Stimulated activated naive CD8-positive, alpha-beta T cell treated with anti-CD3 and anti-CD28 coated beads, Interleukin-15, Interleukin-2, amounts not matched to agents 100 ng/mL and 50 ng/mL, for 24 hours (primary cell): ENCODE data around the gene SLC39A8.
A peak's percentile ranks its signal among the peaks of the same experiment; 100 is the strongest.
"Not testable (repeated sequence)": the region's sequence is repeated elsewhere in the genome, so short reads cannot be mapped to it uniquely, and the experiment has no call there.

Experiments used
- H3K27ac Mint-ChIP-seq: one replicate; pipeline ENCODE4 v1.8.0; 2021; ENCODE audit warnings: mild to moderate bottlenecking, mixed read lengths
- H3K27me3 Mint-ChIP-seq: one replicate; pipeline ENCODE4 v1.8.0; 2021; ENCODE audit warnings: mixed read lengths
- H3K36me3 Mint-ChIP-seq: one replicate; pipeline ENCODE4 v1.8.0; 2021; ENCODE audit warnings: low read depth, mixed read lengths
- H3K4me1 Mint-ChIP-seq: one replicate; pipeline ENCODE4 v1.8.0; 2021; ENCODE audit warnings: low read depth, mixed read lengths
- H3K4me3 Mint-ChIP-seq: one replicate; pipeline ENCODE4 v1.8.0; 2021; ENCODE audit warnings: mild to moderate bottlenecking, mixed read lengths
- H3K9me3 Mint-ChIP-seq: one replicate; pipeline ENCODE4 v1.8.0; 2021; ENCODE audit warnings: mixed read lengths

The SLC39A8 gene

DNA sequence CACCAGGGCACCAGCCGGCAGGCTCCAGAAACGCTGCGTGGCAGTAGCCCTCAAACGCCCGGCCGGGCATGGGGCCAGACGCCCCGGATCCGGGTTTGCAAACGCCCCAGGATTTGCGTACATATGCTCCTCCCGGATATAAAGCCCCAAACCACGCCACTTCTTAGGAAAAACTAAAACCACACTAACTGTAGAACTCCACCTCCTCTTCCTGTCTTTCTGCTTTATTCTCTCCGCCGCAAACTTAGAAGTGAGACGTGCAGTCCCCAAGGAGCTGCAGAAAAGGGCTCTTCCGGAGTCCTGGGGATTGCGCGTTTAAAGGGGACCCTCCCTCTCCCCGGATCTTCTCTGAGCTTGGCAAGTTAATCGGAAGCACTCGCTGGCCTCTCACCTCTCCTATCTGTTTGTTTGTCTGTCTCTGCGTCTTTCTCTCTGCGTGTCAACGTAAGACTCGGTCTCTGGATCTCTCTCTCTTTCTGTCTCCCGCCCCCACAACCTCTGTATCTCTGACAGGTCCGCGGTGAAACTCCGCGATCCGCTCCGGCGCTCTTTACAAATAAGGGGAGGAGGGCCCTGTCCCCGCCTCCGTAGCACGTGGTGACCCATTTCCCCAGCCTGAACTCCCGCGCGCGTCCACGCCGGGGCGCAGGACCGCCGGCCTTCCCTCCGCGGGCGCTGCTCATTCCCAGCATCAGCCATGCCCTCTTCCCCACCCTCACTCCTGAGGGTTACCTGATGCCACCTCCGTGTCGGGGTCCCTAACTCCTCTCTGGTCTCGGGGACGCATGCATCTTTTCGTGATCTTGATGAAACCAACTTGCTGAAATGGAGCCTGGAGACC, at the start of gene SLC39A8:
Gene SLC39A8 (minus strand): TSS at position 529 of the 841 bp plus-strand sequence. CDS start 820 bp downstream, outside the sequence.
- Mint-ChIP-seq H3K27me3 (no peaks in the 10 kb centered on the region), H3K4me3 (peak within 1 kb of the TSS; percentile 89), H3K4me1 (peaks cover 56% of the 10 kb centered on the region), H3K9me3 (no peaks in the 10 kb centered on the region), H3K27ac (peak within 1 kb of the TSS; percentile 99), H3K36me3 (peaks cover 21% of the 10 kb centered on the region)

DNA sequence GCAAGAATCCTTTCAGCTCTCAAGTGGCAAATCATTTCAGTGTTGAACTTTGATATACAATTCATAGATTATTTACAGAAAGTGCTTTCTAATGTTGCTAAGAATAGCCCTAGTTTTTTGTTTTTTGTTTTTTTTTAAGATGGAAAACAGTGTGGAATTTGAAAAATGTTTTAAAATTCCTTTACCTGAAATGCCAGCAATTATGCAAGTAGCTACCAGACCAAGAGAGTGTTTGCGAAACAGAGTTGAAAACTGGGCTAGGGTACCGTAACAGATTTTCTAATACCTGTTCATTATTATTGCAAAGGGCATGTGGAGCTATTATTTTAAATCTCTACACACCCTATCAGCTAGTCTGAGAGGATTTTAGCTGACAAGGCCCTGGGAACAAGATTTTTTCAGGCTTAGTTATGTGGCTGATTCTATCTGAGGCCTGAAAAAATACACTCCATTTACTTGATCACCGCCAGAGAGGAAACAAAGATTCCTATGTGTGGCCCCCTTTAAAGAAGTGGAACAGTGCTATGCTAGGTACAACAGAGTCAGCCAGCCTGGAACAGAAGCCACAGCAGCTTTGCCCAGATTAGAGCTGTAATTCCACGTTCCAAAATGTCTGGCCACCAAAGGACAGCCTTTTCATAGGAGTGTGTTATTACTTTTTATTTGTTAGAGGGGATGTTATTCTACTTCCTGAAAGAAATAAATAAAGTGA, 46.9 kb upstream of the SLC39A8 start:
- Mint-ChIP-seq H3K4me1 (peaks cover 30% of the 10 kb centered on the region), H3K27ac (no peak overlapping the region), H3K27me3 (peaks cover 5% of the 10 kb centered on the region), H3K36me3 (no peaks in the 10 kb centered on the region), H3K9me3 (peaks cover 4% of the 10 kb centered on the region), H3K4me3 (no peak overlapping the region)

DNA sequence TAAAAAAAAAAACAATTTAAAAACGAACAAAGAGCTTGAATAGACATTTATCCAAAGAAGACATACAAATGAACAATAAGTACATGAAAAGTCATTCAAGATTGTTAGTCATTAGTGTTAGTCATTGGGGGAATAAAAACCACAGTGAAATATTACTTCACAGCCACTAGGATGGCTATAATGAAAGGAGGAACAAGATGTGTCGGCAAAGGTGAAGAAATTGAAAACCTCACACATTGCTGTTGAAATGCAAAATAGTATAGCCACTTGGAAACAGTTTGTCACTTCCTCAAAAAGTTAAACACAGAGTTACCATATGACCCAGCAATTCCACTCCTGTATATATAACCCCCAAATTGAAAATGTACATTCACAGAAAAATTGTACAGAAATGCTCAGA, 45.2 kb upstream of the SLC39A8 start:
- H3K9me3 Mint-ChIP-seq = peaks cover 4% of the 10 kb centered on the region
- H3K36me3 Mint-ChIP-seq = no peaks in the 10 kb centered on the region
- peaks cover 30% of the 10 kb centered on the region for H3K4me1 Mint-ChIP-seq
- H3K4me3 Mint-ChIP-seq = peak overlapping the region; percentile 27
- H3K27me3 Mint-ChIP-seq = peaks cover 14% of the 10 kb centered on the region
- peak overlapping the region; percentile 73 for H3K27ac Mint-ChIP-seq

DNA sequence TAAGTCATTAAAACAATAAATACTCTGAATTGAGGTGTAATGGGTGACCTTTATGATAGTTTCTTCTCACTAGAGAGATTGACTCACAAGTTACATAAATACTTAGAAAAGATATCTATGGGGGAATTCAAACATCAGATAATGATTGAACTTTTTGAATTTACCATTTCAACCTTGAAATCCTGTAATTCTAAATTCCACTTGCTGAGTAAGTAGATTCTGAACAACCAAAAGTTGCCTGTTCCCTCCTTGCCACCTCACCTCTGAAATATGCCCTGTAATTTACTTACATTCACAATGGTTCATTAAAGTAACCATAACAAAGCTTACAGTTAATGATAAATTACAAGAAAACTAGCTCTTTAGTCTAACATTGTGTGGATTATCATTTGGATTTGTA, 43.3 kb upstream of the SLC39A8 start:
- Mint-ChIP-seq H3K9me3 (no peaks in the 10 kb centered on the region), H3K27ac (no peak overlapping the region), H3K36me3 (no peaks in the 10 kb centered on the region), H3K4me1 (peaks cover 30% of the 10 kb centered on the region), H3K4me3 (no peak overlapping the region), H3K27me3 (peaks cover 21% of the 10 kb centered on the region)

DNA sequence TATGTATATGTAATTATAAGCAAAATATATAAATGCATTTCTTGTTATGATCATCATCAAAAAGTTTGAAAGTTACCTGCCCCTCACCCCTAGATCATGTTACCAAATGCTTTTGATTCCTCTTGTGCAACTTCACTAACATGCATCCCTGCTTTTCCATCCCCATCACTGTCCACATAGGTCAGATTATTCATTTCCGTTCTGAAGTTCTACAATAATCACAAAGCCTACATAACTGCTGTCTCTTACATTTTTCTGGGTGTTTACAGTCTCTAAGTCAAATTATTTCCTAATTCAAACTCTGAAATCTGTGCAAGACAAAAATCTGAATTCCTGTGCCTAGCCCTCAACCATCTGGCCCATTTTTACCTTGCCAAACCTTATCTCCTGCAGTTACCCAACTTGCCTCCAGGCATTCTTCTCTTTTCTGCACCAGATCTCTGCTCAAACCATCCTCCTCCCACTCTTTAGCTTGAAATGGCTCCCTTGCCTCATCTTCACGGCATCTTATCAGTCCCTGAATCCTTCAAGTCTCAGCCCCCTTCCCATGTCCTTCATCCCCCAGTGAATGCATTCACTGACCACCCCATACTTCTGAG, 42.4 kb upstream of the SLC39A8 start:
- Mint-ChIP-seq H3K27me3 (peaks cover 21% of the 10 kb centered on the region), H3K4me3 (no peak overlapping the region), H3K36me3 (no peaks in the 10 kb centered on the region), H3K27ac (no peak overlapping the region), H3K9me3 (no peaks in the 10 kb centered on the region), H3K4me1 (peaks cover 30% of the 10 kb centered on the region)

DNA sequence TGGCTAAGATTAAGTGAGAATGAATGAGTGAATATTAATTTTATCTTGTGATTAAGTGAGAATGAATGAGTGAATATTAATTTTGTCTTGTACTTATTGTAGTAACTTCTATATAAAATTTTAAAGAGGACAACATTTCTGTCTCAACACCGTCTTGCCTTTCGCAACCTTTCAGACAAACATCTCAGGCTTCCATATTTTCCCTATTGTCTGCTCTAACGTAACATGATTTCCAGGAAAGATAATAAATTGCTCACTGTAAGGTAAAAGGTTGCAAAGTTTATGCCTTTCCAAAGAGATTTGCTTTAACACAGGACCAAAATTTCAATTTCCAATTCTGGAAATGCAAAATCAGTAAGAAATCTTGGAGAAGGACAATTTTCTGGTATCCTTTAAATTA, 41.7 kb upstream of the SLC39A8 start:
- Mint-ChIP-seq H3K27me3 (peaks cover 21% of the 10 kb centered on the region), H3K27ac (no peak overlapping the region)

DNA sequence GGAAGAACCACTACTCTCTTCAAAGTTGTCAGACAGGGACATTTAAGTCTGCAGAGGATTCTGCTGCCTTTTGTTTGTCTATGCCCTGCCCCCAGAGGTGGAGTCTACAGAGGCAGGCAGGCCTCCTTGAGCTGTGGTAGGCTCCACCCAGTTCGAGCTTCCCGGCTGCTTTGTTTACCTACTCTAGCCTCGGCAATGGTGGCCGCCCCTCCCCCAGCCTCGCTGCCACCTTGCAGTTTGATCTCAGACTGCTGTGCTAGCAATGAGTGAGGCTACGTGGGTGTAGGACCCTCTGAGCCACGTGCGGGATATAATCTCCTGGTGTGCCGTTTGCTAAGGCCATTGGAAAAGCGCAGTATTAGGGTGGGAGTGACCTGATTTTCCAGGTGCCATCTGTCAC, 35.0 kb upstream of the SLC39A8 start:
- not testable (repeated sequence) for H3K4me3 Mint-ChIP-seq, H3K36me3 Mint-ChIP-seq, H3K4me1 Mint-ChIP-seq, H3K9me3 Mint-ChIP-seq, H3K27ac Mint-ChIP-seq
- H3K27me3 Mint-ChIP-seq = peaks cover 22% of the 10 kb centered on the region

More for the DNA sequence above, 41.7 kb upstream of the SLC39A8 start:
- H3K4me1 Mint-ChIP-seq = peaks cover 30% of the 10 kb centered on the region
- no peaks in the 10 kb centered on the region for H3K9me3 Mint-ChIP-seq
- H3K4me3 Mint-ChIP-seq = no peak overlapping the region
- H3K36me3 Mint-ChIP-seq = no peaks in the 10 kb centered on the region

DNA sequence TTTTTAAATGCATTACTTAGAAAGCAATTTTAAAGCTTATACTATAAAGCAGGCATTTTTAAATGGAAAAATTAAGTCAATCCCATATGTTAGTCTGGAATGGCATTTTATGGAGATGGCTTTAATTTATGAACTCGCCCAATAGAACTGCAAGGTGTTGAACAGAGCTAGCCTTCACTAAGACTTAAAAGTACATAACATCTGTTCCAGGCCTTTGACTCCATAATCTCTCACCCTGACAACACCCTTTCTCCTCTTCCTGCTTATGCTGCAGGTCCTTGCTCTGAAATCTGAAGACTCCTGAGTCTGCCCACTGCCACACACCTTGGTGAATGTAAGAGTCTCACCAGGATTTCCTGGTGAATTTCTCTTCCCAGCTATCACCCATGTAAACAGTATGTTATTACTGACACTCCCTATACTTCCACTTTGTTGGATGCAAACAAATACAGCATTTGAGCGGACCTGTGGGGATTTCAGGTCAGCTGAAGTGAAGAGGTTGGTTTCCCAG, 17.7 kb upstream of the SLC39A8 start:
- no peak overlapping the region for H3K4me3 Mint-ChIP-seq
- no peaks in the 10 kb centered on the region for H3K27me3 Mint-ChIP-seq
- H3K36me3 Mint-ChIP-seq = no peaks in the 10 kb centered on the region
- no peak overlapping the region for H3K27ac Mint-ChIP-seq
- no peaks in the 10 kb centered on the region for H3K9me3 Mint-ChIP-seq
- H3K4me1 Mint-ChIP-seq = no peaks in the 10 kb centered on the region

DNA sequence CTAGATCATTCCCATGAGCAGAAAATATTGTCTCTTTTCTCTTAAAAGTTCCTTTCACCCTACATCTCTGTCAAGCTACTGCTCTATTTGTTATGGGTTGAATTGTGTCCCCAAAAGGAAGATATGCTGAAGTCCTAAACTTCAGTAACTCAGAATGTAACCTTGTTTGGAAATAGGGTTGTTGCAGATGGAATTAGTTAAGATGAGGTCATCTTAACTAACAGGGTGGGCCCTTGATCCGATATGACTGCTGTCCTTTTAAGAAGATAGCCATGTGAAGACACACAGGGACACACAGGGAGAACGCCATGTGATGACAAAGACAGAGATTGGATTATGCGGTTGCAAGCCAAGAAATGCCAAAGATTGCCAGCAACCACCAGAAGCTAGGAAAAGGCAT, 12.8 kb upstream of the SLC39A8 start:
- Mint-ChIP-seq H3K27me3 (no peaks in the 10 kb centered on the region), H3K4me1 (no peaks in the 10 kb centered on the region), H3K27ac (no peak overlapping the region), H3K9me3 (no peaks in the 10 kb centered on the region), H3K4me3 (no peak overlapping the region), H3K36me3 (no peaks in the 10 kb centered on the region)

DNA sequence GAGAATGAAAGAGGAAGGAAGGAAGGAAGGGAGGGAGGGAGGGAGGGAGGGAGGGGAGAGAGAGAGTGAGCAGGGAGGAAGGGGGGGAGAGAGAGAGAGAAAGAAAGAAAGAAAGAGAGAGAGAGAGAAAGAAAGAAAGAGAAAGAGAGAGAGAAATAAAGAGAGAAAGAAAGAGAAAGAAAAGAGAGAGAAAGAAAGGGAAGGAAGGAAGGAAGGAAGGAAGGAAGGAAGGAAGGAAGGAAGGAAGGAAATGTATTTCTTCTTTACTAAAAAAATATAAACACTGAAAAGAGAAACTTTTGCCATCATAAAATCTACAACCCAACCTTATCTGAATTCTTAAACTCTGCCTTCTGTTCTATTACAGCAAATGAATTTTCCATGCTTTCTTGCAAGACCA, 12.4 kb upstream of the SLC39A8 start:
- H3K36me3 Mint-ChIP-seq, H3K4me1 Mint-ChIP-seq, H3K4me3 Mint-ChIP-seq, H3K27me3 Mint-ChIP-seq, H3K27ac Mint-ChIP-seq, H3K9me3 Mint-ChIP-seq: not testable (repeated sequence)

DNA sequence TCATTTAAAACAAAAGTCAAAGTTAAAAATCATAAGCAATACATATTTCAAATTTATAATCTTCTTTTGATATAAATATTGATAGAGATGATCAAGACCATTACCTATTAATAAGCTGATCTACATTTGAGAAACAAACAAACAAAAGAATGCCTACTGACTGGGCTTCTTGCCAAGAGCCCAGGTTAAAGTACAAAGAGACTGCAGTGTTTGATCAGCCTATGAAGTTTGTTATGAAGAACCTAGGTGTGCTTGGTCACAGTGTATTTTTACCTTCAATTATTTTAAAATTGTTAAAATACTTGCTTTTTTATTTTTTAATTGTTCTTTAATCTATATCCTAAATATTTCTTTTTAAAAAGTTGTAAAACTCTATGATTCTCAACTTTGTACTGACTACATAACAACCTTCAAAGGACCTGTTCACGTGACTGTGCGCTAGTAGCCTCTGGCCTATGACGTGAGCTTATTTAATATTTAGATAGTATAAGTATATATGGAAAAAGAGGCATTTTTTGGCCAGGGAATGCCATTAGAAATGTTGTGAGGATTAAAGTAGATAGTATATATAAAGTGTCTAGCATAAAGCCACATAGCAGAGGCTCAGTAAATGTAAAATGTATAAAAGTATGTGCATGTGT, 11.4 kb upstream of the SLC39A8 start:
- H3K36me3 Mint-ChIP-seq = no peaks in the 10 kb centered on the region
- H3K4me3 Mint-ChIP-seq = no peak overlapping the region
- H3K4me1 Mint-ChIP-seq = no peaks in the 10 kb centered on the region
- no peaks in the 10 kb centered on the region for H3K9me3 Mint-ChIP-seq
- no peaks in the 10 kb centered on the region for H3K27me3 Mint-ChIP-seq
- H3K27ac Mint-ChIP-seq = no peak overlapping the region

DNA sequence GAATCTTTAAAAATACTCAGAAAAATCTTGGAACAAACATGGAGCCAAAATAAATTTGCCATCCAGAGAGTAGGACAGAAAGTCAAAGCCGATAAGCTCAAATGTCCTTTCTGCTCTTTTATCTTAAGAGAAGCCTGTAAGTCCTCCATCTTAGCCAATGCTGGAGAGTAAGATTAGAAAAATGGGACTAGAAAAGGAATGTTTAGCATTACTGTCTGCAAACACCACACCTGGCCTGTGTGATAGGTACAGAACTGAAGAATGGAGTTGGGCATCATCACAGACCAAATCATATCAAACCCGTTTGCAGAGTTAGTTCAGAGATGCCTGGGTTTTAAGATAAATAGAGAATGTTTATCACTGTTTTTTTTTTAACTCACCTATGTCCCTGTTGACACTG, 10.5 kb upstream of the SLC39A8 start:
- Mint-ChIP-seq H3K4me3 (no peak overlapping the region), H3K9me3 (no peaks in the 10 kb centered on the region), H3K27ac (no peak overlapping the region), H3K27me3 (no peaks in the 10 kb centered on the region), H3K36me3 (no peaks in the 10 kb centered on the region), H3K4me1 (no peaks in the 10 kb centered on the region)

DNA sequence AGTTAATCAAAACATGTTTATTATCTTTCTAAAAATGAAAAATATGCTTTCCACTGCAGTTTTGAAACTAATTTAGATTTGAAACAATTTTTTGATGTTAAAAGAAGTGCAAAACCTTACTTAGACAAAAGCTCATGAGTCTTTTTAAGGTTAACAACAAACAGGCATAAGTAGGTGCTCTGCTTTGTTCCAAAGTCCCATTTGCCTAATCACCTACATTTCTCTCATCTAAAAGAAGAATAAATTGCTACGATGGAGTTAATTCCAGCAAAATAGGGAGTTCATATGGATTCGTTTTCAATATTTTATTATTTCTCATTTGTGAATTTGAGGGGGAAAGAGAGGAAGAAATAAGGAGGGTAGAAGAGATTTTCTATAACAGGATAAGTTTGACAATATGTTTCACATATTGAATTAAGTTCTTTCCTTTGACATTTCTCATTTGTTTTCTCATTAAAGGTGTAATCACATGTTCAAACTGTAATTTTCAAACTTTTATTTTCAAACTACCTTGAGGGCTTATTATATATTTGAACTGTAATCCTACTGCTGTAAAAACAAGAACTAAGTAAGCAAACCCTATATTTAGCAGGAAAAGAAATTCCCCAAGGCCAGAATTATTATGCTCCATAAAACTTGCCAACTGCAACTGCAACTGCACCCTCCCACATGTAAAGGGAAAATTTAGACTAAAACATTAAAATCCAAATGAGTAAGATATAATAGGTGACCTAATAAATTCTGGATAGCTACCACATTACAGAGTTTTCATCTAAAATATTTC, 9.6 kb upstream of the SLC39A8 start:
- Mint-ChIP-seq H3K4me3 (no peak overlapping the region), H3K36me3 (no peaks in the 10 kb centered on the region), H3K9me3 (no peaks in the 10 kb centered on the region), H3K27me3 (no peaks in the 10 kb centered on the region), H3K4me1 (no peaks in the 10 kb centered on the region), H3K27ac (no peak overlapping the region)

DNA sequence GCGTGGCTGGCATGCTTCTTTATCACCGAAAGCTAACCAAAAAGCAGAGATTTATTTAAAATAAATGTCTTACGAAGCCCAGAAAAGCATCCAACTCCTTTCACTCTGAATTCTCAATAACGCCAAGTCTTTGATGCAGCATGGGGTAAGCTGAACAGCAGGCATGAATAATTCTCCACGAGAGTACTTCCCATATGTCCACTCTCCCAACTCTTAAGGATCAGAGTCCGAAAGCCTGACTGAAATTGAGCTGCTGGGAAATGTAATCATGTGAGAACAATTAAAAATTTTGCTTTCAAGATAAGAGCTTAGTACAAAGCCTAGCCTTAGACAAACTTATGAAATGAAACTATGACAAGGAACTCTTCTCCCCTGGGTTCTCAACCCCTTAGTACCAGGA, 7.5 kb upstream of the SLC39A8 start:
- Mint-ChIP-seq H3K27ac (no peak overlapping the region), H3K27me3 (no peaks in the 10 kb centered on the region), H3K4me1 (peaks cover under 1% of the 10 kb centered on the region), H3K36me3 (no peaks in the 10 kb centered on the region), H3K9me3 (no peaks in the 10 kb centered on the region), H3K4me3 (no peak overlapping the region)
